ENCODE data around the gene THADA.

GRCh38 chr2:43289331-43289730, 306.5 kb downstream of the THADA start:
- TF ChIP-seq CTCF (IDR thresholded peaks at IDR 0.05; ENCODE audit: low read length) (no peak), EZH2 (IDR thresholded peaks at IDR 0.05; ENCODE audit: borderline replicate concordance, low read length) (no peak)
